NAMALWA (cell line): ENCODE results near the gene NCKAP5.
A peak's percentile ranks its signal among the peaks of the same experiment; 100 is the strongest.
"Not testable (repeated sequence)": the region's sequence is repeated elsewhere in the genome, so short reads cannot be mapped to it uniquely, and the experiment has no call there.

Experiments
- DNase-seq: peaks from one replicate; pipeline ENCODE4 v3.0.0-alpha.2; 2015; ENCODE audit warnings: low spot score

NCKAP5 gene

GRCh38 chr2:133265432-133265949 lies 302.8 kb downstream of the NCKAP5 start:
- no peak for DNase-seq

GRCh38 chr2:133264989-133265401 lies 303.3 kb downstream of the NCKAP5 start:
- no peak for DNase-seq

- no peak for DNase-seq
Measured at GRCh38 chr2:133262893-133263292, 305.4 kb downstream of the NCKAP5 start.

- DNase-seq = no peak
Measured at GRCh38 chr2:133255360-133255759, 312.9 kb downstream of the NCKAP5 start.

GRCh38 chr2:133253793-133254192 lies 314.5 kb downstream of the NCKAP5 start:
- DNase-seq = no peak

- no peak for DNase-seq
Measured at GRCh38 chr2:133252780-133253355, 315.4 kb downstream of the NCKAP5 start.

- no peak for DNase-seq
Measured at GRCh38 chr2:133249362-133249761, 318.9 kb downstream of the NCKAP5 start.

- DNase-seq = no peak
Measured at GRCh38 chr2:133248264-133248663, 320.0 kb downstream of the NCKAP5 start.

- peak; percentile 45 for DNase-seq
Measured at GRCh38 chr2:133247631-133248030, 320.6 kb downstream of the NCKAP5 start.

- DNase-seq = no peak
Measured at GRCh38 chr2:133241224-133241571, 327.1 kb downstream of the NCKAP5 start.

- DNase-seq = no peak
Measured at GRCh38 chr2:133240491-133241223, 327.6 kb downstream of the NCKAP5 start.

GRCh38 chr2:133235968-133236367 lies 332.3 kb downstream of the NCKAP5 start:
- no peak for DNase-seq

- DNase-seq = no peak
Measured at GRCh38 chr2:133232556-133232955, 335.7 kb downstream of the NCKAP5 start.

- no peak for DNase-seq
Measured at GRCh38 chr2:133231264-133231663, 337.0 kb downstream of the NCKAP5 start.

- no peak for DNase-seq
Measured at GRCh38 chr2:133229974-133230373, 338.3 kb downstream of the NCKAP5 start.

GRCh38 chr2:133223226-133223625 lies 345.0 kb downstream of the NCKAP5 start:
- no peak for DNase-seq

GRCh38 chr2:133221398-133221797 lies 346.9 kb downstream of the NCKAP5 start:
- DNase-seq = no peak

- no peak for DNase-seq
Measured at GRCh38 chr2:133218204-133218603, 350.1 kb downstream of the NCKAP5 start.

GRCh38 chr2:133215477-133215876 lies 352.8 kb downstream of the NCKAP5 start:
- DNase-seq = no peak

- DNase-seq = no peak
Measured at GRCh38 chr2:133213651-133214050, 354.6 kb downstream of the NCKAP5 start.

GRCh38 chr2:133209325-133209724 lies 358.9 kb downstream of the NCKAP5 start:
- no peak for DNase-seq

- DNase-seq = not testable (repeated sequence)
Measured at GRCh38 chr2:133206666-133207065, 361.6 kb downstream of the NCKAP5 start.

- no peak for DNase-seq
Measured at GRCh38 chr2:133204421-133204820, 363.8 kb downstream of the NCKAP5 start.
